H1 (cell line): ENCODE results near the gene IRF5. TPM values are rescaled to one million over a fixed set of nuclear protein-coding genes. Genes with fewer than 3 reads are reported as not detected.

ENCODE experiments used
- CHD2 ChIP-seq: IDR thresholded peaks from 2 replicates; pipeline ENCODE4 v1.6.1; 2012; ENCODE audit warnings: low read length, improper control_type of control experiment
- NANOG ChIP-seq: IDR thresholded peaks from 2 replicates; pipeline ENCODE4 v1.6.1; 2011; ENCODE audit warnings: low read length, low read depth, mild to moderate bottlenecking, inconsistent platforms; ENCODE audit not compliant: insufficient read depth, poor library complexity, severe bottlenecking
- polyA plus RNA-seq, 7 experiments: library from polyadenylated mRNA; depleted of rRNA in 3 of 7; stranded (reverse) in 5 of 7; unstranded in 2 of 7; fragments of >200 nt in 5 of 7; fragments of 200-250 nt in 2 of 7; gene quantifications; 1 replicate in 5 of 7; 2 replicates in 1 of 7; 4 replicates in 1 of 7; pipeline versions ENCODE4 v1.2.1 to v1.2.3, GENCODE V29; 2011 to 2013; ENCODE audit warnings: missing spikeins in 2 of 7, mixed read lengths in 2 of 7
- total RNA-seq: library from RNA; stranded (reverse); fragmentation: NEBNext Ultra II Directional; extraction: Animal tissue kit (Norgen Biotek cat#: 25700); gene quantifications from 2 replicates; pipeline ENCODE4 v1.2.1, GENCODE V29; 2021

IRF5 gene
- total and polyA plus RNA-seq, 2 of the 8 experiments (the other 6 are each of a cell fraction or from before 2014, with no cell fraction given) = 0.28 to 1.1 TPM

GRCh38 chr7:128940494-128941322 lies 3.0 kb downstream of the IRF5 start (continued):
- TF ChIP-seq NANOG (no peak), CHD2 (no peak)
